Spinal cord (tissue), 10 donors: Measurements from ENCODE around the gene B3GAT1. TPM values are rescaled to one million over a fixed set of nuclear protein-coding genes. Genes with fewer than 3 reads are reported as not detected.

Experiments
- DNase-seq, 6 donors: peaks; one replicate each; pipeline versions ENCODE4 v3.0.0 to v3.0.0-alpha.2; 2013 to 2015; ENCODE audit warnings: low spot score in 6 of 6, low read depth in 4 of 6
- H3K27ac ChIP-seq: one replicate; pipeline ENCODE4 v1.5.1; 2013; ENCODE audit warnings: low read depth, low read length, control low read depth
- H3K27me3 ChIP-seq: one replicate; pipeline ENCODE4 v1.6.1; 2013; ENCODE audit warnings: low read length; ENCODE audit not compliant: control insufficient read depth, insufficient read depth
- H3K36me3 ChIP-seq: one replicate; pipeline ENCODE4 v1.6.1; 2013; ENCODE audit warnings: low read length; ENCODE audit not compliant: control insufficient read depth, insufficient read depth
- H3K4me1 ChIP-seq: one replicate; pipeline ENCODE4 v1.6.1; 2013; ENCODE audit warnings: low read length; ENCODE audit not compliant: control insufficient read depth, insufficient read depth
- H3K4me3 ChIP-seq: one replicate; pipeline ENCODE4 v1.5.1; 2013; ENCODE audit warnings: low read depth, low read length, control low read depth
- H3K9me3 ChIP-seq: one replicate; pipeline ENCODE4 v1.6.1; 2013; ENCODE audit warnings: low read length; ENCODE audit not compliant: control insufficient read depth, insufficient read depth
- WGBS: methylation state at CpG from one replicate; pipeline ENCODE4 v1.1.5; 2013; ENCODE audit warnings: missing lambda C conversion rate; ENCODE audit not compliant: insufficient coverage; 5-methylcytosine and 5-hydroxymethylcytosine counted together
- polyA plus RNA-seq, 2 donors: library from polyadenylated mRNA; unstranded; fragments of 120-200 nt; gene quantifications; one replicate each; pipeline ENCODE4 v1.2.1, GENCODE V29; 2013; ENCODE audit not compliant: insufficient read length in 2 of 2
- total RNA-seq, 2 donors: library from RNA; depleted of rRNA in 1 of 2; stranded (reverse); fragments of 120-200 nt in 1 of 2; fragments of >200 nt in 1 of 2; gene quantifications; one replicate each; pipeline versions ENCODE4 v1.2.3 to v1.2.4, GENCODE V29; 2013 to 2014
- donor health status: healthy.

Gene B3GAT1
- total and polyA plus RNA-seq, 4 donors = 25.5 to 186 (median 86.9) TPM

DNA sequence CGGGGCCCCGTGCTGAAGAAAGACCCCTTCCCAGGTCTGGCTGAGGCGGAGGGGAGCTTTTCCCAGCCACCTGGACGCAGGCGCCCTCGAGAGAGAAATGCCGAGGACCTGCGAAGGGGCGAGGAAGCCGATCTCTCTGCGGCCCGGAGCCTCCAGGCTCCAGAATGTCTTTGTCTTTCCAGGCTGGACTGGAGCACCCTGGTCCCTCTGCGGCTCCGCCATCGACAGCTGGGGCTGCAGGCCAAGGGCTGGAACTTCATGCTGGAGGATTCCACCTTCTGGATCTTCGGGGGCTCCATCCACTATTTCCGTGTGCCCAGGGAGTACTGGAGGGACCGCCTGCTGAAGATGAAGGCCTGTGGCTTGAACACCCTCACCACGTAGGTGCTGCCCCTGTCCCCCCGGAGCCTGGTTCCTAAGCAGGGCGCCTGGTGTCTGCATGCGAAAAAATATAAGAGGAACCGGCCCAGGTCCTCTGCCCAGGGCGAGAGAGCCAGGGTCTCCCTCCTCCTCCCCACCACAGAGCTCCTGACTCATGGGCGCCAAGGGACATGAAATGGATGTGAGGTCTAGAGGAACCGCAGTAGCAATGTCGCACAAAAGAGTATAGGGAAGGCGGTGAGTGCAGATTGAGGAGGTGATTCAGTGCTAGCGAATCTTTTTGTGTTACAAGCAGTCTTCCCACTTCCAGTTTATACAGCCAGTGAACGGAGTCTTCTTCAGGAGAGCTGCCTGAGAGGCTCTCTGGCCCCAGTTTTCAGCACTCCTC is 69.3 kb downstream of the B3GAT1 start:
- H3K27me3 ChIP-seq = no peaks in the 10 kb centered on the region
- peaks cover 4% of the 10 kb centered on the region for H3K4me1 ChIP-seq
- WGBS = 90% methylated on average over 23 of the region's 30 CpGs
- H3K27ac ChIP-seq = no peak overlapping the region
- H3K4me3 ChIP-seq = no peak overlapping the region
- DNase-seq = no peak
- H3K36me3 ChIP-seq = peaks cover 12% of the 10 kb centered on the region
- no peaks in the 10 kb centered on the region for H3K9me3 ChIP-seq

DNA sequence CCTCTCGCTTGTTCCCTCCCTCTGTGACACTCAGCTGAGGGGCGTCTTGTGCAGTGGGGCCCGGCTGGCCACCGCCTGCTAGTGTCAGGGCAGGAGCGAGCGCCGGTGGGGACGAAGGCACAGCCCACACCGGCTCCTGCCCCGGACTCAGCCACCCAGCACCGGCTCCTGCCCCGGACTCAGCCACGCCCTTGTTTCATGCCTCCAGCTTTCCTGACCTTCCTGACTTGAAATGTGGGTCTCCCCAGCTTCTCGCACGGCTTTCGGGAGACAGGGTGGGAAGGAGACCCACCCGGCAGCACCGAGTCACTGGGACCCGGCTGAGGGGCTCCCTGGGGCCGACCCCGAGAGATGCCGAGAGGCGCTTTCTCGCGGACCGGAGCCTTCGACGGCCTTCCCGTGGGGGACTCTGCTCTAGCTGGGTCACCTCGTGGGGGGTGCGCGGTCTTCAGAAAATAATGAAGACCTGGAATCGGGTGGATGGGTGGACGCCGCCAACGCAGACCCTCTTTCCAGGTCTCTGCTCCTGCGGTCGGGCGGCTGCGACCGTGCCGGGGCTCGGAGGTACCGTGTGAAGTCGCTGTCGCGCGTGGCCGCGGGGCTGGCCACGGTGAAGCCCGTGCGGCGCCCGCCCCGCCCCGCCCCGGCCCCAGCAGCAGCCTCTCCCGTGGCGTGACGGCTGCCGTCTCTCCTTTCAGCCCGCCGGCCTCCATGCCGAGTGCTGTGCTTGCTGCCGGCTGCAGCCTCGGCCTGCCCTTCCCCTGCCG is 70.1 kb downstream of the B3GAT1 start:
- H3K4me3 ChIP-seq = no peak overlapping the region
- WGBS = 87% methylated on average over 64 of the region's 68 CpGs
- peaks cover 12% of the 10 kb centered on the region for H3K36me3 ChIP-seq

DNA sequence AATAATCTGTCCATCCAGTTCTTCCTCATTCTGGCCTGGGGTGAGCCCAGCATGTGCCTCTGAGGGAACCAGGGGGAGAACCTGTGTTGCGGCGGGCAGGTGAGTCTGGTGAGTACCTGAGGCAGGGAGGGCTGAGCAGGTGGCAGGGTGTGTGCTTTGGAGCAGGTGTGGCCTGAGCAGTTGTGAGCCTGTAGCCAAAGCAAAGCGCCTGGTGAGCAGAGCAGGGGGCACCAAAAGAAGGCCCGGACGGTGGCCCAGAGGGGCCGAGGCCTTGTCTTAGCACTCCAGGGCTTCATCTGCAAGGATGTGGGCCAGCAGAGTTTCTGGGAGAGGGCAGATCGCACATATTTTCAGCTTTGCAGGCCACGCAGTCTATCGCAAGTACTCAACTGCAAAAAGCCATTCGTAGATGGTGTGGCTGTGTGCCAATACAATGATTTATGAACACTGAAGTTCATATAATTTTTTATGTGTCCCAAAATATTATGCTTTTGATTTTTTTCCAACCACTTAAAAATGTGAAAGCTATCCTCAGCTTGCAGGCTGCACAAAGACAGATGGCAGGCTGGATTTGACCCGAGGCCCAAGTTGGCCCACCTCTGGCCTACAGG is 71.6 kb downstream of the B3GAT1 start:
- peak in 1 of 6 donors; percentile 28 for DNase-seq
- Histone ChIP-seq H3K36me3 (peaks cover 9% of the 10 kb centered on the region), H3K27ac (no peak overlapping the region), H3K4me1 (peaks cover 4% of the 10 kb centered on the region), H3K9me3 (no peaks in the 10 kb centered on the region), H3K4me3 (no peak overlapping the region), H3K27me3 (no peaks in the 10 kb centered on the region)
- WGBS = 95% methylated on average over 8 of the region's 11 CpGs

More for the DNA sequence above, 70.1 kb downstream of the B3GAT1 start:
- no peak for DNase-seq
- Histone ChIP-seq H3K9me3 (no peaks in the 10 kb centered on the region), H3K27ac (no peak overlapping the region), H3K4me1 (peaks cover 4% of the 10 kb centered on the region), H3K27me3 (no peaks in the 10 kb centered on the region)

DNA sequence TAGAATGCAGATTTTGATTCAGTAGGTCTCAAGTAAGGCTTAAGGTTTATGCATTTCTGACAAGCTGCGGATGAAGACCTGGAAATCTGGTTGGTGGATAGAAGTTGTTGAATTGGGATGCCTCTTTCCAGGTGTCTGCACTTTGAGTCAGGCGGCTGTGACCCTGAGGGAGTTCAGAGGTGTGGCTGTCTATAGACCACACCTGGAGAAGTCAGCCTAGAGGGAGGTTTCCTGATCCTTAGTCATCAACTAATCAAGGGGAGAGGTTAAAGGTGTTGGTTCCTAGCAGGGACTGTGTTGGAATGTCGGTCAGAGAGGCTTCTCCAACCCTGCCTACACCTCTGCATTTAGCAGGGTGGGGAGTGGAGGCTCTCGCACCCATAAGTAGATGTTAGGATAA is 72.3 kb downstream of the B3GAT1 start:
- no peak overlapping the region for H3K4me3 ChIP-seq
- peaks cover 9% of the 10 kb centered on the region for H3K36me3 ChIP-seq
- no peaks in the 10 kb centered on the region for H3K9me3 ChIP-seq
- peaks cover 4% of the 10 kb centered on the region for H3K4me1 ChIP-seq
- H3K27ac ChIP-seq = no peak overlapping the region
- no peak for DNase-seq
- no peaks in the 10 kb centered on the region for H3K27me3 ChIP-seq
- WGBS = 82% methylated on average over 2 of the region's 4 CpGs

DNA sequence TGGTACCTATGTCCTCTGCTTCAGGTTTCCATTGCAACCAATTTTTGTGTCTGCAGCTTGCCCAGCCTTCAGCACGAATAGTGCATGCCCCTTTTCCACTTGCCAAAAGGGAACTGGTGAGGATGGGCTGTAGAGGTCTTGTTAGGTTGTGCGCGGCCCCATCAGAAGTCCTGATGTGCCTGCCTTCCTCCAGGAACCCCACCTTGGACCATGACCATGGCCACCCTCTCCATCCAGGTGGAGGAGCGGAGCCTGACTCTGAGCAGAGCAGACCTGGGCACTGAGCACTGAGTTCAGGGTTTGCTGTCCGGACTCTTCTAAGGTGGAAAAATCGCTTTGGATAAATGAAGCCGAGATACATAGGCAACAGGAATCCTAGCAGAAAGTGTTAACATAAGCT is 73.4 kb downstream of the B3GAT1 start:
- Histone ChIP-seq H3K27me3 (no peaks in the 10 kb centered on the region), H3K36me3 (peaks cover 9% of the 10 kb centered on the region), H3K4me1 (peaks cover 4% of the 10 kb centered on the region), H3K27ac (no peak overlapping the region), H3K4me3 (no peak overlapping the region), H3K9me3 (no peaks in the 10 kb centered on the region)
- DNase-seq = no peak
- WGBS = 93% methylated on average over 6 of the region's 7 CpGs

DNA sequence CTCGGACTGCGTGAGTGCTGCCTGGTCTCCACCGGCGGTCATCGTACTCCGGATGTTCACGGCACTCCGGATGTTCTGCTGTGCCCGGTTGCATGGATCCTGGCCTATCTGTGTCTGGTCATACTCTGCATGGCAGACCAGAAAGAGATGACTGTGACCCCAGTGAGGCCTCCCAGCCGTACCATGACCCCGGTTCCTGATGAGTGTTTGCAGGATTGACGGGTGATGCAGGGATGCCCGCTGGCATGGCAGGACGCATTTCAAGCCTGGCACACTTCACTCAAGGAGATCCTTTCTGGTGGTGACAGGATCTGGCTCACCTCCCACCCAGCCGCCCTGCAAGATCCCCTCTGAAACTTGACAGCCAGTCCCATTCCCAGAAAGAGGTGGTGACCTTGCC is 74.0 kb downstream of the B3GAT1 start:
- no peak for DNase-seq
- Histone ChIP-seq H3K27ac (no peak overlapping the region), H3K36me3 (peaks cover 9% of the 10 kb centered on the region), H3K4me3 (no peak overlapping the region), H3K4me1 (peaks cover 4% of the 10 kb centered on the region), H3K27me3 (no peaks in the 10 kb centered on the region), H3K9me3 (no peaks in the 10 kb centered on the region)
- WGBS = 95% methylated on average over 13 of the region's 15 CpGs

DNA sequence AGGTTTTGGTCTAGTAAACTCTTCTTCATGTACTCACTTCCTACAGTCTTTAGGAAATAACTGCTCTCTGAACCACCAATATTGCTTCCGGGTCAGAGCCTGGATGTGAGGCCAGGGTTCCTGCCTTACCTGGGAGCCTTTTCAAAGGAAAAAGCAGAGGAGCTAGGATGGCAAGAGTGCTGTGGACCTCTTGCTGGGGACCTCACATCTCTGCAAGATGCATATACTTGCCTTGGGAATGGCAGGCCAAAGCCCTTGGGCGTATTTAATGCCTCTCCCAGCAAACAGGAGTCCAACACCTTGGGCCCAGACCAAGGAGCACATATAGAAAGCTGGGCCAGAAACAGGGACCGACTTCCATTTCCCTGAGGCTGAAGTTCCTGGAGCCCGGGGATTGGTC is 75.0 kb downstream of the B3GAT1 start:
- Histone ChIP-seq H3K27ac (no peak overlapping the region), H3K4me1 (peaks cover 10% of the 10 kb centered on the region), H3K27me3 (no peaks in the 10 kb centered on the region), H3K4me3 (no peak overlapping the region), H3K36me3 (peaks cover 7% of the 10 kb centered on the region), H3K9me3 (no peaks in the 10 kb centered on the region)
- no peak for DNase-seq
- WGBS = 90% methylated on average over 2 of the region's 4 CpGs

DNA sequence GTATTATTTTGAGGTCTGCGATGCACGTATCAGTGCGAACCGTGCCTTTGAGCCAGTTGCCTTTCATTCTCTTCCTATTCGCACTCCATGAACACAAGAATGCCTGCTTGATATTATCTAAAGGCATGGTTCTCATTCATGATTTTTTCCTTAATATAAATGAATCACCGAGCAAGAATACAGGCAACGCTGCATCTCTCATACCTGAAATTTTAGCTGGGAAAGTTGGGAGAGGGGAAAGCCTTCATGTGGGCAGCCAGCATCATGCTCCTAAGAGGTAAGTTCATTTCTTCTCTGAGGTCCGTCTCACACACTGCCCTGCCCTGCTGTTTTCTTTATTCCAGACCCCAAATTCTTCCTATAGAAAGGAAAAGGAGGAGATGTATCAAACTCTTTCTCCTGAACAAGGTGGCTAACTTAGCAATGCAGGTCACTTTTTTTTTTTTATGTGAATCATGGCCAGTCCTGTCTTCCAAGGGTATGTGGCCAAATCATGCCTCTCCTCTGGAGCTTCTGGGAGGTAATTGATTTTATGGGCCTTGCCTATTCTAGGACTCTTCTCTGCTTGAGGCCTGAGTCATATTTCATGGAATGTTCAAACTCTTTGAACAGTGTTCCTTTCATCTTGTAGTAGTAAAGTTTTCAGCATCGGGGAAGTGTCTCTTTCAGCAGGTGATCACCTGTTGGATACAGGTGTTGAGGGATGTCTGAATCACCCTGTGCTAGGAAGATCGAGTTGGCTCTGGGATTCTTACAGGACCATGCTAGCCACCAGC is 77.1 kb downstream of the B3GAT1 start:
- no peak overlapping the region for H3K27ac ChIP-seq
- peaks cover 2% of the 10 kb centered on the region for H3K36me3 ChIP-seq
- no peak for DNase-seq
- no peak overlapping the region for H3K4me3 ChIP-seq
- peaks cover 3% of the 10 kb centered on the region for H3K27me3 ChIP-seq
- no peaks in the 10 kb centered on the region for H3K9me3 ChIP-seq
- WGBS = 85% methylated on average over 6 of the region's 10 CpGs
- peaks cover 14% of the 10 kb centered on the region for H3K4me1 ChIP-seq

DNA sequence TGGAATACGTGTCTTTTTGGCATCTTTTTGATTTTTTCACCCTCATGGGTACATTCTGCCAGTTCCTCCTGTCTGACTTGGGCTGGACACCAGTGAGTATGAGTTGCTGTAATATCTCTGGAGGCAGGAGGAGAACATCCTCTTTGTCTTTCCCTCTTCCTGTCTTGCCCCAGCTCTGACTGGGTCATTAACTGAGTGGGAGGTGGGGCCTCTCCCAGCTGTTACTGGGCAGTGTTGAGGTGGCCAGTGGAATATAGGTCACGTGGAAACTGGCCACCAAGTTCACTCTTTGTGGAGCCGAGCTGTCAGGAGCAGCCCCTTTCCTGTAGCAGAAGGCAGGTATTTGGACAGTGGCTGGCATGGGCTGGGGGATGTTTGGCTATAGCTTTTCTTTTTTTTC is 78.1 kb downstream of the B3GAT1 start:
- Histone ChIP-seq H3K9me3 (no peaks in the 10 kb centered on the region), H3K36me3 (peaks cover 2% of the 10 kb centered on the region), H3K27me3 (peaks cover 3% of the 10 kb centered on the region), H3K4me3 (no peak overlapping the region), H3K27ac (no peak overlapping the region), H3K4me1 (peaks cover 14% of the 10 kb centered on the region)
- 83% methylated on average over 2 of the region's 3 CpGs for WGBS
- no peak for DNase-seq
